Raji (cell line): ENCODE measurements around the gene SLC35A4.

Experiments
- POLR2A ChIP-seq: IDR thresholded peaks from 2 replicates; pipeline ENCODE4 v1.6.1; 2011; ENCODE audit warnings: low read depth, low read length, control low read depth; ENCODE audit not compliant: insufficient read depth

The SLC35A4 gene

DNA sequence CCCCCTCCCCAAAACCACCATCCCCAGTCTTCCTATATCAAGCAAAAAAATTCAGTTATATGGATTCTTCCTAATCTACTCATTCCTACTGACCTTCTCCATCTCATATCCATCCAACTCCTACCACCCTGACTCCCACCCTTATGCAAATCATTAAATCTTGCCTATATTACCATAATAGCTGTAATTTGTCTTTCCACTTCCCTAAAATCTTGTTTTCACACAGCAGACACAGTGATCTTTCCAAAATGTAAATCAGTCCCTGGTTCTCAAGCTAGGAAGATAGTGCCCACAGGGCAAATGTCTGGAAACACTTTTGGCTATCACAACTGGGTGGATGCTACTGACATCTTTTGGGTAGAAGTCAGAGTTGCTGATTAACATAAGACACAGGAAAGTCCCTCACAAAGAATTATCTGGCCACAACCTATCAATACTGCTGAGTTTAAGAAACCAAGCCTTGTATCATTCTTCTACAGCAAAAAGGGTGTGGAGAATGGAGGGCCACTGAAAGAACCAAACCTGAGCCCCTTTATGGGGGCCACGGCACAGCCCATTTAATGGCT, 8.8 kb upstream of the SLC35A4 start:
- TF ChIP-seq POLR2A, result no peak; the same call in 1 of the 2 replicates

DNA sequence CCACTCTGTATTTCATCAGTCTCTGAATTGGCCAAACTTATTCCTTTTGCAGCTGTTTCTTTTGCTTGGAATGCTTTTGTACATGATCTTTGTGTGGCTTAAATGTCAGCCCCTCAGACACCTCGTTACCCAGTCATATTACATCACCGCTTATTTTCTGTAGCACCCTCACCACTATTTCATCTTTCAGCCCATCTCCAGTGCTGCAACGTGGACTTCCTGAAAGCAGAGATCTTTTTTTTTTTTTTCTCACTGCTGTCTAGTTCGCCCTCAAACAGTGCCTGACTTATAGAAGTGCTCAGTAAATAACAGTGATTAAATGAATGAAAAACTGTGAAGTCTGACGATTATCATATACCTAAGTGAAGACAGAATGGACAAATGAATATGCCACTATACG, 8.2 kb upstream of the SLC35A4 start:
- no peak for TF ChIP-seq POLR2A

DNA sequence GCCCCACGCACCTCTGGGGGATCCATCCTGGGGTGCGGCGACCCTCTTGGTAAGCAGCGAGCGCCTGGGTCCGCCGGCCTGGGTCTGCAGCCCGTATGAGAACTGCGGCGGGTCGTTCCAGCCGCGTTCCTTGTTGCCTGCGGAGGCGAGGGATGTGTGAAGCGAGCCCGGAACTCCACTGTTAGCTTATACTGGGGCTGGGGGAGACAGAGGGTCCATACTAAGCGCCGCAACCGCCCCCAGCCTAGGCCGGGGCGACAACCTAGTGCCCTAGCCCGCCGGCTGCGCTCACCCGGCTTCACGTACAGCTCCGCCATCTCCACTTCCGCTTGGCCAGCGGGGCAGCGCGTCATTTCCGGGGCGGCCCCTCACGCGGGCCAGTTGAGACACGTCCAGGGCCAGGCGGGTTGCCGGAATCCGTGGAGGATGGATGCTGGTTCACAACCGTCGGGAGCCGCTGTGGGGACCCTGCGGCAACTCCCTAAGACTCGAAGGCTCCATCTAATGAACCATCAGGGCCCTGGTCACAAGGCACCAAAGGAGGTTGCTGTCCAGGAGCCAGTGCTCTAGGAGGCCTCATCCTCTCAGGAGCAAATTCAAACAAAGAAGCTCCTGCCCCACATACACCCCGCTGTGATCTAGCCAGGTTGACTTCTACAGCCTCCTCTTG, 7.4 kb upstream of the SLC35A4 start, which contains the start of gene SRA1:
Gene SRA1 (minus strand): TSS at position 338 of the 670 bp plus-strand sequence. CDS start 21 bp downstream, at position 317.
- peak; percentile 96 for TF ChIP-seq POLR2A

DNA sequence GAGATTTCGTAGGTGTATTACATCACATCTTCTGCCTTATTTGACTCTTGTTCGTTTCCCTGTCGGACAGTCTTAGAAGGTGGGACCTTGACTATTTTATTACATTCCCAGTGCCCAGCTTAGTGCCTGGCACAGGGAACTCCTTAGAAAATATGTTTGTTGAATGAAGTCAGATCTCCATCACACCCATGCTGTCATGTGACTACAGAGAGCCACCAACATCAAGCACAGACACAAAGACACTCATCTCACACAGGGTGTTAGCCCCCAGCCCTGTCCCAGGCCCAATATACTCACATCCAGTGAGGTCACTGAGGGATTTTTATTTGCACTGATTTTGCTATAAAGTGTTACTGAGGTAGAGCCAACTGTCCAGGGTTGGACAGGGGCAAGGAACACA, 6.7 kb upstream of the SLC35A4 start:
- no peak for TF ChIP-seq POLR2A

DNA sequence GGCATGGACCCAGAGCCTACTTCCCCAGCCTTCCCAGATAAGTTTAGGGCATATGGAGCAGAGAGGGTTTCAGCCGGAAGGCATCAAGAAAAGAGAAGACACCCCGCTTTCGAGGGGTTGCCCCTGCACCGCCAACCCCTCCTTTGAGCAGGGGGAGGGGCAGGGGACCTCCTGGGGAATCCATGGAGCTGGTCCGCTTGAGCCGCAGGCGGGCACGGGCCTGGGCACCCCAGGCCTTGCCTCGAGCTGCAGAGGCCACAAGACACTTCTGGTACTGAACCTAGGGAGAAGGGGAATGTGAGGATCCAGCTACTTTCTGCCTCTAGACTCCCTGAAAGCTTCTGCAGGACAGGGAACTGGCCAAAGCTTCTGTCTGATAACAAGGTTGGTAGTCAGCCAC, 6.1 kb upstream of the SLC35A4 start:
- TF ChIP-seq POLR2A, result no peak

DNA sequence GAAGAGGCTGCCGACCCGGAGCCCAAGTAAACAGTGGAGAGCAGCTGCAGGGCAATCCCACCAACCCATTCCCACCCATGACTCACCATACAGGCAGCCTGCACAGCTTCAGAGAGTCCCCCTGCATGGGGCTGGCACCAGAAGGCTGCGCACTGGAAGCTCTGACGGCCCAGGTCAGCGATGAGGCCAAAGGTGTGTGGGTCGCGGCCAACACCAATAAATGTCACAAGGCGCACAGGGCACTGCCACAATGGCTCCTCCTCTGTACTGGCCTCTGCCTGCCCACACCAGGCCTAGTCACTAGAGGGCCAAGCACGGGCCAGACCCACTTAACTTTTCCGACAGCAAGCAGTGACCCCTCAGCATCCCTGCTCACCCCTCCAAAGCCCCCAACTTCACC, 4.4 kb upstream of the SLC35A4 start:
- no peak for TF ChIP-seq POLR2A

DNA sequence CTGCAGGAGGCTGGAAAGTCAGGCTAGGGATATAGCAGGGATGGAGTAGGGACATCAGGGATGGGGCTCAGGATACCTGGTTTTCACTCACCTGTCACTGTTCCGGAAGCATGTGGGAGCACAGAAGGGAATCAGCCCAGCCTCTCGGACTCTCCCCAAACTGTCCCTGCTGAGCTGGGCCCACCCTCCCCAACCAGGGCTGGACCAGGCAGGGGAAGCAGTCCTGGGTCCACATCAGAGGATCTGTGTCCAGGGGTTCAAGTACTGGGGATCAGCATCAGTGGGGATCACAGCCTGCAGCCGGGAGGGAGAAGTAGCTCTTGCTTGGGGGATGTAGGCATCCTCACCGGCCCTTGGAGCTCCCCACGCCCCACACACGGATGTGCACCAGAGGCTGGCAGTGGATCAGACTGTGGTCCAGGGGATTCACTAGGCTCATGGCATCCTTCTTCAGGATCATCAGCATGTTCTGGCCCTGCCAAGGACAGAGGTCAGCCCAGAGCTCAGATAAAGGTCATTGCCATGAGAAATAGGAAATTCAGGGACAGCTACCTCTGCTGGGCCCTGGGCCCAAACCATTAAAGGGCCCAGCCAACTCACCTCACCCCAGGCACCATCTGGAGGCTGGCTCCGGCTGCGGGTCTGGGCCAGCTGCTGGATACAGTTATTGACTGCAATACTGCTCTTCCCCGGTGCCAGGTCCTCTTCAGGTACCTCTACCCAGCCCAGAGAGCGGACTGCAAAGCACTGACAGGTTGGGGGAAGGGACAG, 2.7 kb upstream of the SLC35A4 start:
- TF ChIP-seq POLR2A, result no peak

DNA sequence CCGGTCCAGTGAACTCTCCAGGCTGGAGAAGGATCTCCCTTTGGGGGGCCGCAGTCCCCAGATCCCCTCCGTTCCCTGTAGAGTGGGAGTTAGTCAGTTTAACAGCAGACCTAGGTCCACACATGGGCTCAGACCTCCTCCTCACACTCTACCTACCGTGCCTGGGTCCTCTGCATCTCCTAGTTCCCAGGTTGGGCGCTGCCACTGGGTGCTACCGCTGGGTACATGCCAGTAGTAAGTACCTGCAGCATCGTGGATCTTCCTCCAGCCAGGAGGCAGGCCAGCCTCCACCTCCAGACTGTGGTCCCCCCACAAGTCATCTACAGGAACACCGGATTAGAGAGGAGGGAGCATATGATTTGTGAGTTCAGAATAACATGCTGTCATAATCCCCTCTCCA, 1.0 kb upstream of the SLC35A4 start:
- no peak for TF ChIP-seq POLR2A

DNA sequence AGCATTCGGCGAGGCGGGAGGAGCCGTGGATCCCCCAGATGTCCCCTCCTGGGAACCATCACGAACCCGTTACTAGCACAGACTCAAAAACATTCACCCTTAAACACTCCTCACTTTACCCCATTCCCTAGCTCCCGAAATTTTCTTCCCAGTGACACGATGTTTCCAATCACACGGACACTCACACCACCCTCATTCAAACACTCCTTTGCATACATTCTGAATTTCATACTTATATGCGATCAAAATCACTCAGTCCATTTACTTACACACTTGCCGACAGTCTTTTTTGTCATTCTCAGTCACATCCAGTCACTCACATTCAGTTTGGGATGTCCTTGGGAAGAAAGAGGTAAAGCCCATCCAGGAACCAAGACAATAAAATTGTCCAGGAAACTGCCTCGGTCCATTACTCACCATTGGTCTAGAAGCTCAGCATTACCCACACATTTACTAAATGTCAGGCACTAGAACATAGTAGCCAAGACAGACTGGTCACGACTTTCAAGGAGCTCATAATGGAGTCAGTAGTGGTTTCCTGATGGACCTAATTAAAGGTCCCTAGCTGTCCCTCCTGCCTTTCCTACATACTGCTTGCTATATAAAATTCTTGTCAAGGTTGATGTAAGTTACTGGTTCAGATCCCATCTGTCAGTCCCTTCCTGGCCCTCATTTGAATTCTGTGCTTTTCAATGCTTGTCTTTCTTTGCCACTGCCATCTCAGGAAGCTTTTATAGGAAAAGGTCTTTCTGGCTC, 574 bp downstream of the SLC35A4 start:
- TF ChIP-seq POLR2A, result no peak

DNA sequence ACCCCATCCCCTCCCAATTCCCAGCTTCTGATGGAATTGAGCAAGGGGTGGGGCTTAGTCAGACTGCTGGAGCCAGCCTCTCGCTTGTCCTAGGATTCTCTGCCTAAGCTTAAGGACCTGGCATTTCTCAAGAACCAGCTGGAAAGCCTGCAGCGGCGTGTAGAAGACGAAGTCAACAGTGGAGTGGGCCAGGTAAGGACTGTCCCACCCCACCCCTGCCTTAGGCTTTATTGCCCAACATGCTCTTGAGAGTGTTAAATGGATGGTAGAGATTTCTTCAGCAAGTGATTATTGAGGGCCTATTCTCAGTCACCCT, 1.1 kb downstream of the SLC35A4 start:
- no peak for TF ChIP-seq POLR2A

DNA sequence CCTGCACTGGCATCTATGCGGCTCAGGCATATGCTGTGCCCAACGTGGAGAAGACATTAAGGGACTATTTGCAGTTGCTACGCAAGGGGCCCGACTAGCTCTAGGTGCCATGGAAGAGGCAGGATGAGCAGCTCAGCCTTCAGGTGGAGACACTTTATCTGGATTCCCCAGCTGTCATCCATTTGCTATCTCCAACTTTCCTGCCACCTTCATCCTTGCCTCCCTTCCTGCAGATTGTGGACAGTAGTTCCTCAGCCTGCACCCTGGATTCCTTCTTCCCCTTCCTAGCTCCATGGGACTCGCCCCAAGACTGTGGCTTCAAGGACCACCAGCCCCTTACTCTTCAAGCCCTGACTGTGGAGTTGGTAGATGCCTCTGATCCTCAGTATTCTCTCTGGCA, 2.0 kb downstream of the SLC35A4 start:
- no peak for TF ChIP-seq POLR2A

DNA sequence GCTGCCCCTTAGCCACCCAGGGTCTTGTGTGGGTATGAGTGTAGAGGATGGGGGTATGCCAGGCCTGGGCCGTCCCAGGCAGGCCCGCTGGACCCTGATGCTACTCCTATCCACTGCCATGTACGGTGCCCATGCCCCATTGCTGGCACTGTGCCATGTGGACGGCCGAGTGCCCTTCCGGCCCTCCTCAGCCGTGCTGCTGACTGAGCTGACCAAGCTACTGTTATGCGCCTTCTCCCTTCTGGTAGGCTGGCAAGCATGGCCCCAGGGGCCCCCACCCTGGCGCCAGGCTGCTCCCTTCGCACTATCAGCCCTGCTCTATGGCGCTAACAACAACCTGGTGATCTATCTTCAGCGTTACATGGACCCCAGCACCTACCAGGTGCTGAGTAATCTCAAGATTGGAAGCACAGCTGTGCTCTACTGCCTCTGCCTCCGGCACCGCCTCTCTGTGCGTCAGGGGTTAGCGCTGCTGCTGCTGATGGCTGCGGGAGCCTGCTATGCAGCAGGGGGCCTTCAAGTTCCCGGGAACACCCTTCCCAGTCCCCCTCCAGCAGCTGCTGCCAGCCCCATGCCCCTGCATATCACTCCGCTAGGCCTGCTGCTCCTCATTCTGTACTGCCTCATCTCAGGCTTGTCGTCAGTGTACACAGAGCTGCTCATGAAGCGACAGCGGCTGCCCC, 2.6 kb downstream of the SLC35A4 start:
- TF ChIP-seq POLR2A, result no peak

DNA sequence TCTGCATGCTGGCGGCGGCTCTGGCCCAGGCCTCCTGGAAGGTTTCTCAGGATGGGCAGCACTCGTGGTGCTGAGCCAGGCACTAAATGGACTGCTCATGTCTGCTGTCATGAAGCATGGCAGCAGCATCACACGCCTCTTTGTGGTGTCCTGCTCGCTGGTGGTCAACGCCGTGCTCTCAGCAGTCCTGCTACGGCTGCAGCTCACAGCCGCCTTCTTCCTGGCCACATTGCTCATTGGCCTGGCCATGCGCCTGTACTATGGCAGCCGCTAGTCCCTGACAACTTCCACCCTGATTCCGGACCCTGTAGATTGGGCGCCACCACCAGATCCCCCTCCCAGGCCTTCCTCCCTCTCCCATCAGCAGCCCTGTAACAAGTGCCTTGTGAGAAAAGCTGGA, 3.2 kb downstream of the SLC35A4 start:
- no peak for TF ChIP-seq POLR2A

DNA sequence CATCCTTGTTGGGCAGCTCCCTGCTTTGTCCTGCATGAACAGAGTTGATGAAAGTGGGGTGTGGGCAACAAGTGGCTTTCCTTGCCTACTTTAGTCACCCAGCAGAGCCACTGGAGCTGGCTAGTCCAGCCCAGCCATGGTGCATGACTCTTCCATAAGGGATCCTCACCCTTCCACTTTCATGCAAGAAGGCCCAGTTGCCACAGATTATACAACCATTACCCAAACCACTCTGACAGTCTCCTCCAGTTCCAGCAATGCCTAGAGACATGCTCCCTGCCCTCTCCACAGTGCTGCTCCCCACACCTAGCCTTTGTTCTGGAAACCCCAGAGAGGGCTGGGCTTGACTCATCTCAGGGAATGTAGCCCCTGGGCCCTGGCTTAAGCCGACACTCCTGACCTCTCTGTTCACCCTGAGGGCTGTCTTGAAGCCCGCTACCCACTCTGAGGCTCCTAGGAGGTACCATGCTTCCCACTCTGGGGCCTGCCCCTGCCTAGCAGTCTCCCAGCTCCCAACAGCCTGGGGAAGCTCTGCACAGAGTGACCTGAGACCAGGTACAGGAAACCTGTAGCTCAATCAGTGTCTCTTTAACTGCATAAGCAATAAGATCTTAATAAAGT, 3.9 kb downstream of the SLC35A4 start:
- TF ChIP-seq POLR2A, result no peak

DNA sequence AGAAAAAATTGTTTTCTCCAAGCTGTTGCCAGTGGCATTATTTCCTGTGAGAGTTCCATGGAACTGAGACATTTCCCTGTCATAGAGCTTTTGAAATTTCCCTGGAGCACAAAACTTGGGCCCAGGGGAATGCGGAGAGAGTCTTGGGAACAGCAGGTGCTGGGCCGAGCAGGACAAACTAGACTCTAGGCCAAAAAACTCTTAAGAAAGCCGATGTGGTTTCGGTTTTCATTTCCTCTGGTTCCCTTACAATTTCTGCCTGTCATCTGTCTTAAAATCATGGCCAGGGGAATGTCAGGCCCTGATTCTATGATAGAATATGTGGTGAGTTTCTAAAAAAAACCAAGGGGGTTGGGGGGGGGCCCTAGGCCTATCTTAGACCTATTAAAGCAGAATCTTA, 4.6 kb downstream of the SLC35A4 start:
- no peak for TF ChIP-seq POLR2A

DNA sequence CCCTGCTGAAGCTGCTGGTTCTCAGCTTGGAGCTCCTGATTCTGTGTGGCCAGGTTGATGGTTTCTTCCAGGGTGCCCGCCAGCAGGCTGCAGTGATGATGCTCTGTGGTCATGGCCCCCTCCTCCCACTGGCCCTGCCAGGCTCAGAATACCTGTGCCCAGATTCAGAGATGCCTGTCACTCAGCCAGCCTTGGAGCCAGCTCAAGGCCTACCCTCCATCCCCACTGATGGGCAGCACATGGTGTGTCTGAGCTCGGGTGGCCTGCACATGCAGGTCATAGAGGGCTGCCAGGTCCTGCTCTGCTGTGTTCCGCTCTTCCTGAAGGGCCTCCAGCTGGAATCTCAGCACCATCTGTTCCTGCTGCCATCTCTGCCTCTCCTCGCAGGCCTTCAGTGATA, 5.4 kb downstream of the SLC35A4 start:
- TF ChIP-seq POLR2A, result no peak
